Measurements from ENCODE around the gene COL19A1.

- TF ChIP-seq YY1 (IDR thresholded peaks at IDR 0.05; ENCODE audit: insufficient read depth, insufficient read length) (no peak), ZNF274 (IDR thresholded peaks at IDR 0.05; ENCODE audit: low read depth, low read length) (no peak), SUZ12 (IDR thresholded peaks at IDR 0.05; ENCODE audit: extremely low read depth, insufficient read depth, insufficient read length) (no peak)
Measured at GRCh38 chr6:69875715-69876114, 9.4 kb downstream of the COL19A1 start.

Measured in NT2/D1 (cell line).